ENCODE results near the gene IFNGR2. TPM values are rescaled to one million over a fixed set of nuclear protein-coding genes. Genes with fewer than 3 reads are reported as not detected.
"Not testable (repeated sequence)": the region's sequence is repeated elsewhere in the genome, so short reads cannot be mapped to it uniquely, and the experiment has no call there.

Gene IFNGR2
- polyA plus RNA-seq, 3 donors, result 78.6 to 83.0 (median 81.3) TPM

GRCh38 chr21:33432496-33432895 is 29.3 kb downstream of the IFNGR2 start:
- DNase-seq, result no peak

- no peak for DNase-seq
These were observed 29.8 kb downstream of the IFNGR2 start for GRCh38 chr21:33433001-33433400.

- DNase-seq, result no peak
These were observed 30.4 kb downstream of the IFNGR2 start for GRCh38 chr21:33433425-33434114.

DNA sequence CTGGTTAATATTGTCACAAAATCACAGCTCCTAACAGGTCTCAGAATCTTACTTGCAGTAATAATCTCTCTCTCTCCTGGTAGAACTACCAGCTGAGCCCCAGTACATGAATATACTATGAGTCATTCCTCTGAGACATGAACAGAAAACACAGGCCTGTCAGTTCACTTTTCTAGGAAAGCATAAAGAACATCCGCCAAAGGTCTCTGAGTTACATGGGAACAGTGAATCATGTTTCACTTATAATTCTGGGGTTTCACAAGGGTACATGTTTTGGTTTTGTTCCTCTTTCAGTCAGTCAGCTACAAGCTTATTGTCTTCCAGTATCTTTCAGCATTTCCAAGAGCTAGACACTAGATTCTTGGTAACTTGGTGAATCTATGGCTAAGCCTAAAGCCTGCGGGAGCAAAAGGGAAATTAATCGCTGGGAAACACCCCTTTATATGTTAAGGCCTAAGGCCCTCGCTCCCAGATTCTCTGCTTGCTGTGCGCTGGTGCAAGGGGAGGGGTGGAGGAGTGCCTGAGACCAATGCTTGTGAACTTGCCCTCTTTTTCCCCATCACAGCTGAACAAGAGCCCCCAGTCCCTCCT is 31.7 kb downstream of the IFNGR2 start:
- no peak for DNase-seq

- no peak for DNase-seq
These were observed 33.9 kb downstream of the IFNGR2 start for GRCh38 chr21:33437140-33437539.

GRCh38 chr21:33441489-33442477 is 38.6 kb downstream of the IFNGR2 start:
- DNase-seq, result peak; percentile 70

- no peak for DNase-seq
These were observed 40.0 kb downstream of the IFNGR2 start for GRCh38 chr21:33443194-33443593.

GRCh38 chr21:33444499-33444898 is 41.3 kb downstream of the IFNGR2 start:
- no peak for DNase-seq

DNA sequence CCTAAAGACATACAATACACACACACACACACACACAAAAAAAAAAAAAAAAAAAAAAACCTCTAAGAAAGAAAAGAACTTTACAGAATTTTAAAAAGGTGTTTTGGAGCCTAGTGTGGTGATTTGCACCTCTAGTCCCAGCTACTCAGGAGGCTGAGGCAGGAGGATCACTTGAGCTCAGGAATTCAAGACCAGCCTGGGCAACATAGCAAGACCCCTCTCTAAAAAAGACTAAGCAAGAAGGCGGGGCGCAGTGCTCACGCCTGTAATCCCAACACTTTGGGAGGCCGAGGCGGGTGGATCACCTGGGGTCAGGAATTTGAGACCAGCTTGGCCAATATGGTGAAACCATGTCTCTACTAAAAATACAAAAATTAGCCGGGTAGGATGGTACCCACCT is 43.4 kb downstream of the IFNGR2 start:
- DNase-seq, result not testable (repeated sequence)

GRCh38 chr21:33449616-33450015 is 46.4 kb downstream of the IFNGR2 start:
- DNase-seq, result no peak

DNA sequence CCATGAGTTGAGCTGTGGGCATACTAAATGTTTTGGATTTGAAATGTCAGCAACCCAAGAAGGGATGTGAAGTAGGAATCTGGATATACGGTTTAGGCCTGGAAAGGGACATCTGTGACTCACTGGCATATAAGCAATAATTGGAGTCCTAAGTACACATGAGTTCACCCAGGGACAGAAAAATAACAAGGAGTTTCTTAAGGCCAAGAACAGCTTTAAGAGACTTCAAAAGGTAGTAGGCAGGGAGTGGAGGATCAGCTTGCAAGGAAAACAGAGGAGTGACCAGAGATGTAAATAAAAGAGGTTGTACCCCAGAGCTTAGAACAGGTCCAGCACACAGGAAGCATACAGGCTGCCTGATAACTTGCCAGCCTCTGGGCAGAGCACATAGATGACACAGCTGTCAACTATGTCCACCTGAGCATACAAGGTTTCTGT is 48.4 kb downstream of the IFNGR2 start:
- peak; percentile 38 for DNase-seq

DNA sequence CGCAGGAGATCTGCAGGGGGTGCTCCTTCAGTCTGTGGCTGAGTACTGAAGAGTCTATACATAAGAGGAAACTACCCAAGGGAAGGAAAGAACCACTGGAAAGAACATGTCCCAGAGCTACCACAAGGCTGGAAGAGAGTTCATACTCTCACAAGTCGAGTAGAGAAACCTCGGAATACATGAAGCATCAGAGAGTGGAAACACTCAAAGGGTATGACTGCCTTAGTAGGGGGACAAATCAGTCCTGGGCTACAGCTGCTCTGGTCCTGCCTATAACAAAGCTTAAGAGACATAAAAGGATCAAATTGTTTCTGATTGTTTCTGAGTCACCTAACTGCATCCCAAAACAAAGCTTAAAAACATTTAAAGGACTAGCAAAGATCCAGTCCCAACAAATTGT is 49.1 kb downstream of the IFNGR2 start:
- DNase-seq, result no peak

DNA sequence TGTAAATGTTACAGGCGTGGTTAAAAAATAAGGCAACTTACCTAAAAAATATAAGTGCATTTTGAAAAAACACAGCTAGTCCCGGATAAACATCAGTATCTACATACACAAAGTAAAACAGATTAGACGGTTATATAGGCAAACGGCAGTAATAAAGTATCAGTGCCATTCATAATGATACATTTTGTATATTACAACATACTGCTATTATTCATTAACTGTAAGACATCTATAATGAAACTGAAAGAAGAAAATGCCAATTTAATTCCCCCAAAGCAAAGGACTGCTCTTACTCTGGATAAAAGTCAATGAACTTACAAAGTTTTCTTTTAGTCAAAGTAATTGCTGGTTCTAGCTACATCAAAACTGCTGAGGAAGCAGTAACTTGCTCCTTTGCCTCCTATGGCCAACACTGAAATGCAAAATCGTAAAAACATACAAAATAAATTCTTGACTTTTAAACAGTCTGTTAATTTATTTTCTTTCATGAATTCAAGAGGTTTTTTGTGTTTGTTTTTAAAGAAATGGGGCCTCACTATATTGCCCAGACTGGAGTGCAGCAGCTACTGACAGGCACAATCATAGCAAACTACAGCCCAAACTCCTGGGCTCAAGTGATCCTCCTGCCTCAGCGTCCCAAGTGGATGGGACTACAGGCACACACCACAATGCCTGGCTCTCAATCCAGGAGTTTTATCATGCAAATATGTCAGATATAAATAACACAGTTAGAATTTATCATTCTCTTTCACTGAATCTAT is 52.7 kb downstream of the IFNGR2 start:
- DNase-seq, result no peak

DNA sequence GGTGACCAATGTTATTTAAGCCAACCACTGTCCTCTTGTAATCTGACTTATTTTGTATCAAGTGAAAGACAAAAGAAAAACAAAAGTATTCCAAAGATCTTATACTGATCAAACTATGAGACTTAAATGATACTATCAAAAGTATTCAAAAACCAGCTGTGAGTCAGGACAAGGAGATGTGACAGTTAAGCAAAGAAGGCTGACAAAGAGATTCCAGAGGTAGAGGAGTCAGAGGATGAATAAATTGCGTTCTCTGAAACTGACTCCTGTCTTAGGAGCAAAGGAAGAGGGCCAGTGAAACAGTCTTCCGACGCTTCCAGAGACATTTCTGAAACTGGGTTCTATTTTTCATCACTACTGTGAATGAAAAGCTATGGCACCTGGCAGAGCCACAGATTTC is 55.6 kb downstream of the IFNGR2 start:
- no peak for DNase-seq

DNA sequence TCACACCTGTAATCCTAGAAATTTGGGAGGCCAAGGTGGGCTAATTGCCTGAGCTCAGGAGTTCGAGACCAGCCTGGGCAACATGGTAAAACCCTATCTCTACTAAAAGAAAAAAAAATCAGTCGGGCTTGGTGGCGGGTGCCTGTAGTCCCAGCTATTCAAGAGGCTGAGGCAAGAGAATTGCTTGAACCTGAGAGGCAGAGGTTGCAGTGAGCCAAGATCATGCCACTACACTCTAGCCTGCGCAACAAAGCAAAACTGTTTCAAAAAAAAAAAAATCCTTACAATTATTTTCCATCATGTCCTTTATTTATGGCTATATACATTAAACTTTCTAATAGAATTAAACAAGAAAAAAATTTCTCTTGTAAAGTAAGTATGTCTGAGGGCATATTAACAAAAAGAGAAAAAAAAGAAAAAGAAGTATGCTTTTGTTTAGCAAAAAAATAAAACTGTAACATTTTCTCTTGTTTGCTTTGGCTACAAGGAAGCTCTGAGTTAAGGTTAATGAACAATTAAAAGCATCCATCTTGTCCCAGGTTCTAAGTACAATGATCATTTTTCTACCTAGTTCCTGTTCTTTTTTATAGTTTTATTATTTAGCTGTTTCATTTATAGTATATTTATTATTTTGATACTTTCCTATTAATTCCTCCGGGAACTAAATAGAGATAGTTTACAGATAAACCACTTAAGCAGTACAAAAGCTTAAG is 58.5 kb downstream of the IFNGR2 start:
- no peak for DNase-seq

GRCh38 chr21:33469183-33469582 is 66.0 kb downstream of the IFNGR2 start:
- not testable (repeated sequence) for DNase-seq

DNA sequence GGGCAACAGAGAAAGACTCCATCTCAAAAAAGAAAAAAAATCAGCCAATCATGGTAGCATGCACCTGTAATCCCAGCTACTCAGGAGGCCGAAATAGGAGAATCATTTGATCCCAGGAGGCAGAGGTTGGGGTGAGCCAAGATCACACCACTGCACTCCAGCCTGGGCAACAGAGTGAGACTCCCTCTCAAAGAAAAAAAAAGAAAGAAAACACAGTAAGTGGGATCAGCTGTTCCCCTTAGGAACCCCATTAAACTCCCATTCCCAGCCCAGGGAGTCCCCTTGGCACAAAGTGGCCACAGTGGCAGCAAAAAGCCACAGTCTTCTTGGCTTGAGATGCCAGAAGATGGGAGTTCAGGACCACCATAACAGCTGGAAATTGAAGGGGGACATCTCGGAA is 67.5 kb downstream of the IFNGR2 start:
- DNase-seq, result no peak

DNA sequence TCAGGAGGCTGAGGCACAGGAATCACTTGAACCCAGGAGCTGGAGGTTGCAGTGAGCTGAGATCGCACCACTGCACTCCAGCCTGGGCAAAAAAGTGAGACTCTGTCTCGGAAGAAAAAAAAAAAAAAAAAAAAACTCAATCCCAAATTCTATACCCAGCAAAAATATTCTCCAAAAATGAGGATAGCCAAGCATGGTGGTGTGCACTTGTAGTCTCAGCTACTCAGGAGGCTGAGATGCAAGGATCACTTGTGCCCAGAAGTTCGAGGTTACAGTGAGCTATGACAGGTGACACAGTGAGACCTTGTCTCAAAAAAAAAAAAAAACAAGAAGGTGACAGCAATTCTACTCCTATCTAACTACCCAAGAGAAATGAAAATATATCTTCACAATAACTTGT is 70.1 kb downstream of the IFNGR2 start:
- DNase-seq, result no peak

- no peak for DNase-seq
These were observed 73.9 kb downstream of the IFNGR2 start for GRCh38 chr21:33477066-33477465.

DNA sequence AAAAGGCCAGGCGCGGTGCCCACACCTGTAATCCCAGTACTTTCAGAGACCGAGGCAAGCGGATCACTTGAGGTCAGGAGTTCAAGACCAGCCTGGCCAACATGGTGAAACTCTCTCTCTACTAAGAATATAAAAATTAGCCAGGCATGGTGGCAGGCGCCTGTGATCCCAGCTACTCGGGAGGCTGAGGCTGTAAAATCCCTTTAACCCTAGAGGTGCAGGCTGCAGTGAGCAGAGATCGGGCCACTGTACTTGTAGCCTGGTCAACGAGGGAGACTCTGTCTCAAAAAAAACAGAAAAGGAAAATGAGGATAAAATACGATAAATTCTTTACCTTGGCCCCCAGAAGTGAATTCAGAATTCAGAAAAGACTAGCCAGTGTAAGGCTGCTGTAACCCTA is 75.0 kb downstream of the IFNGR2 start:
- DNase-seq, result no peak

Measured in renal pelvis (tissue), 4 donors.